ENCODE results near the gene HNRNPL. TPM values are rescaled to one million over a fixed set of nuclear protein-coding genes. Genes with fewer than 3 reads are reported as not detected.

The HNRNPL gene
- total RNA-seq, 2 experiments from 2014 or later, result 479 to 611 TPM

- H3K4me1 Mint-ChIP-seq, result peaks cover 50% of the 10 kb centered on the region
- DNase-seq (peak; percentile 100), ATAC-seq (peak; percentile 82)
- CTCF ChIA-PET, result interaction anchor here (1.2 to 4.4 kb wide), 8 partner anchors 10 to 216 kb away, joined by 3 to 24 read pairs (median 5); partner anchors contain the start of genes MRPS12, RINL and SARS2
- H3K27me3 Mint-ChIP-seq, result no peaks in the 10 kb centered on the region
- no peaks in the 10 kb centered on the region for H3K9me3 Mint-ChIP-seq (ENCODE audit: low read depth)
- H3K36me3 Mint-ChIP-seq, result peaks cover 35% of the 10 kb centered on the region
- H3K4me3 Mint-ChIP-seq, result peak overlapping the region; percentile 88
- peak overlapping the region; percentile 99 for H3K27ac Mint-ChIP-seq
These were observed 720 bp upstream of the HNRNPL start for GRCh38 chr19:38850436-38850975.

- Mint-ChIP-seq H3K4me3 (peak overlapping the region; percentile 88), H3K9me3 (ENCODE audit: low read depth) (no peaks in the 10 kb centered on the region), H3K27me3 (no peaks in the 10 kb centered on the region), H3K36me3 (peaks cover 41% of the 10 kb centered on the region), H3K4me1 (peaks cover 57% of the 10 kb centered on the region), H3K27ac (peak overlapping the region; percentile 99)
- DNase-seq, result peak; percentile 98
- ATAC-seq, result peak; percentile 29
- CTCF ChIA-PET, result interaction anchor here (0.6 to 1.6 kb wide), 10 partner anchors 15 to 452 kb away, joined by 3 to 10 read pairs (median 4); partner anchors contain the start of genes ECH1, MRPS12, RINL and SARS2
These were observed 483 bp downstream of the HNRNPL start for GRCh38 chr19:38849147-38849859.

GRCh38 chr19:38848299-38849146 is 1.3 kb downstream of the HNRNPL start:
- CTCF ChIA-PET, result interaction anchor here (0.8 to 1.6 kb wide), 12 partner anchors 14 to 212 kb away, joined by 3 to 10 read pairs (median 4); partner anchors contain the start of genes ECH1, MRPS12, RINL and SARS2
- H3K27me3 Mint-ChIP-seq, result no peaks in the 10 kb centered on the region
- H3K36me3 Mint-ChIP-seq, result peaks cover 49% of the 10 kb centered on the region
- no peak for ATAC-seq
- no peaks in the 10 kb centered on the region for H3K9me3 Mint-ChIP-seq (ENCODE audit: low read depth)
- DNase-seq, result no peak
- H3K27ac Mint-ChIP-seq, result peak overlapping the region; percentile 99
- H3K4me3 Mint-ChIP-seq, result peak overlapping the region; percentile 88
- H3K4me1 Mint-ChIP-seq, result peaks cover 61% of the 10 kb centered on the region

- Mint-ChIP-seq H3K9me3 (ENCODE audit: low read depth) (no peaks in the 10 kb centered on the region), H3K4me3 (no peak overlapping the region)
These were observed 3.7 kb downstream of the HNRNPL start for GRCh38 chr19:38846097-38846496.

GRCh38 chr19:38845374-38846024 is 4.3 kb downstream of the HNRNPL start:
- no peaks in the 10 kb centered on the region for H3K9me3 Mint-ChIP-seq (ENCODE audit: low read depth)
- no peaks in the 10 kb centered on the region for H3K27me3 Mint-ChIP-seq
- CTCF ChIA-PET, result interaction anchor here (1.2 to 1.5 kb wide), 2 partner anchors 16 to 24 kb away, joined by 3 read pairs; no protein-coding TSS in a partner anchor
- peaks cover 76% of the 10 kb centered on the region for H3K36me3 Mint-ChIP-seq
- no peak for ATAC-seq
- H3K4me1 Mint-ChIP-seq, result peaks cover 79% of the 10 kb centered on the region
- no peak overlapping the region for H3K4me3 Mint-ChIP-seq
- DNase-seq, result no peak
- H3K27ac Mint-ChIP-seq, result peak overlapping the region; percentile 48

More at GRCh38 chr19:38846097-38846496, 3.7 kb downstream of the HNRNPL start:
- H3K27ac Mint-ChIP-seq, result peak overlapping the region; percentile 48
- H3K36me3 Mint-ChIP-seq, result peaks cover 70% of the 10 kb centered on the region
- ATAC-seq (no peak), DNase-seq (no peak)
- CTCF ChIA-PET, result interaction anchor here (1.2 to 1.5 kb wide), 2 partner anchors 16 to 23 kb away, joined by 3 read pairs; no protein-coding TSS in a partner anchor
- no peaks in the 10 kb centered on the region for H3K27me3 Mint-ChIP-seq
- peaks cover 74% of the 10 kb centered on the region for H3K4me1 Mint-ChIP-seq

GRCh38 chr19:38844093-38844686 is 5.6 kb downstream of the HNRNPL start:
- CTCF ChIA-PET, result interaction anchor here (1.0 to 1.4 kb wide), 4 partner anchors 13 to 86 kb away, joined by 3 to 6 read pairs (median 4); partner anchors contain the start of genes ECH1, MRPS12 and SARS2
- Mint-ChIP-seq H3K27ac (peak overlapping the region; percentile 90), H3K4me1 (peaks cover 86% of the 10 kb centered on the region), H3K36me3 (peaks cover 88% of the 10 kb centered on the region), H3K9me3 (ENCODE audit: low read depth) (no peaks in the 10 kb centered on the region), H3K27me3 (no peaks in the 10 kb centered on the region), H3K4me3 (no peak overlapping the region)
- no peak for DNase-seq
- no peak for ATAC-seq

GRCh38 chr19:38843175-38843758 is 6.5 kb downstream of the HNRNPL start:
- H3K36me3 Mint-ChIP-seq, result peaks cover 89% of the 10 kb centered on the region
- H3K27me3 Mint-ChIP-seq, result no peaks in the 10 kb centered on the region
- ATAC-seq, result no peak
- CTCF ChIA-PET, result interaction anchor here (1.3 to 1.7 kb wide), 4 partner anchors 12 to 22 kb away, joined by 3 to 7 read pairs (median 5); partner anchors contain the start of gene ECH1
- no peak for DNase-seq
- H3K27ac Mint-ChIP-seq, result peak overlapping the region; percentile 90
- H3K4me1 Mint-ChIP-seq, result peaks cover 86% of the 10 kb centered on the region
- H3K4me3 Mint-ChIP-seq, result no peak overlapping the region
- no peaks in the 10 kb centered on the region for H3K9me3 Mint-ChIP-seq (ENCODE audit: low read depth)

- Mint-ChIP-seq H3K4me3 (peak overlapping the region; percentile 65), H3K27ac (peak overlapping the region; percentile 90), H3K9me3 (ENCODE audit: low read depth) (no peaks in the 10 kb centered on the region), H3K36me3 (peaks cover 87% of the 10 kb centered on the region), H3K4me1 (peaks cover 83% of the 10 kb centered on the region), H3K27me3 (no peaks in the 10 kb centered on the region)
- peak; percentile 89 for ATAC-seq
- CTCF ChIA-PET, result interaction anchor here (0.7 to 1.7 kb wide), 14 partner anchors 9 to 440 kb away, joined by 3 to 13 read pairs (median 5); partner anchors contain the start of genes ECH1, FAM98C, MRPS12 and RINL
- DNase-seq, result peak; percentile 91
These were observed 7.2 kb downstream of the HNRNPL start for GRCh38 chr19:38842439-38843174.

GRCh38 chr19:38841787-38842438 is 7.9 kb downstream of the HNRNPL start:
- Mint-ChIP-seq H3K9me3 (ENCODE audit: low read depth) (no peaks in the 10 kb centered on the region), H3K4me3 (peak overlapping the region; percentile 65), H3K27ac (peak overlapping the region; percentile 90), H3K27me3 (no peaks in the 10 kb centered on the region), H3K36me3 (peaks cover 87% of the 10 kb centered on the region), H3K4me1 (peaks cover 76% of the 10 kb centered on the region)
- ATAC-seq (peak; percentile 5), DNase-seq (peak; percentile 59)
- CTCF ChIA-PET, result interaction anchor here (0.6 to 1.7 kb wide), 15 partner anchors 10 to 439 kb away, joined by 3 to 13 read pairs (median 5); partner anchors contain the start of genes ECH1, FAM98C, MRPS12 and RINL

- H3K9me3 Mint-ChIP-seq (ENCODE audit: low read depth), result no peaks in the 10 kb centered on the region
- peak overlapping the region; percentile 90 for H3K27ac Mint-ChIP-seq
- peak overlapping the region; percentile 65 for H3K4me3 Mint-ChIP-seq
- no peak for ATAC-seq
- peaks cover 90% of the 10 kb centered on the region for H3K36me3 Mint-ChIP-seq
- no peak for DNase-seq
- H3K27me3 Mint-ChIP-seq, result no peaks in the 10 kb centered on the region
- peaks cover 72% of the 10 kb centered on the region for H3K4me1 Mint-ChIP-seq
- CTCF ChIA-PET, result interaction anchor here (0.6 to 1.7 kb wide), 11 partner anchors 9 to 438 kb away, joined by 3 to 12 read pairs (median 4); partner anchors contain the start of genes ECH1 and FAM98C
These were observed 8.5 kb downstream of the HNRNPL start for GRCh38 chr19:38841180-38841766.

All from activated CD8-positive, alpha-beta memory T cell treated with anti-CD3 and anti-CD28 coated beads, Interleukin-2, amount 10 ng/mL, durations not matched to agents 7 days and 5 days (primary cell).